HG03558 (cell line): ENCODE data around the gene SLC6A17.

Experiments
- ATAC-seq: cut with Tn5 transposase; IDR thresholded peaks from one replicate; pipeline ENCODE4 v1.9.1; 2021; ENCODE audit warnings: moderate number of reproducible peaks; ENCODE audit not compliant: unreplicated experiment; ENCODE audit errors: extremely low read depth

Gene SLC6A17

GRCh38 chr1:110235834-110236682 lies 85.8 kb downstream of the SLC6A17 start:
- no peak for ATAC-seq

- no peak for ATAC-seq
Observed at GRCh38 chr1:110237386-110238152, 87.3 kb downstream of the SLC6A17 start.

GRCh38 chr1:110239441-110240430 lies 89.4 kb downstream of the SLC6A17 start:
- no peak for ATAC-seq

- ATAC-seq = no peak
Observed at GRCh38 chr1:110240476-110241210, 90.3 kb downstream of the SLC6A17 start.

GRCh38 chr1:110241516-110241915 lies 91.2 kb downstream of the SLC6A17 start:
- ATAC-seq = no peak

- ATAC-seq = no peak
Observed at GRCh38 chr1:110242062-110242461, 91.8 kb downstream of the SLC6A17 start.

GRCh38 chr1:110242731-110243130 lies 92.4 kb downstream of the SLC6A17 start:
- ATAC-seq = no peak

GRCh38 chr1:110243146-110243545 lies 92.9 kb downstream of the SLC6A17 start:
- no peak for ATAC-seq

GRCh38 chr1:110243574-110243973 lies 93.3 kb downstream of the SLC6A17 start:
- no peak for ATAC-seq

GRCh38 chr1:110245876-110246620 lies 95.8 kb downstream of the SLC6A17 start:
- ATAC-seq = no peak

GRCh38 chr1:110248746-110249145 lies 98.5 kb downstream of the SLC6A17 start:
- no peak for ATAC-seq

- no peak for ATAC-seq
Observed at GRCh38 chr1:110249256-110249655, 99.0 kb downstream of the SLC6A17 start.

- no peak for ATAC-seq
Observed at GRCh38 chr1:110250008-110250407, 99.7 kb downstream of the SLC6A17 start.

- ATAC-seq = no peak
Observed at GRCh38 chr1:110250749-110251148, 100.5 kb downstream of the SLC6A17 start.
